Stimulated activated CD8-positive, alpha-beta memory T cell treated with anti-CD3 and anti-CD28 coated beads, Interleukin-12 subunit alpha, Interleukin-12 subunit beta, amount 100 ng/mL, for 24 hours (primary cell): ENCODE data around the gene BCAS3.

ENCODE experiments used
- DNase-seq: peaks from one replicate; pipeline ENCODE4 v3.0.0-alpha.2; 2020; ENCODE audit errors: extremely low read depth

Gene BCAS3

GRCh38 chr17:61155590-61156237, 478.1 kb downstream of the BCAS3 start:
- no peak for DNase-seq

DNA sequence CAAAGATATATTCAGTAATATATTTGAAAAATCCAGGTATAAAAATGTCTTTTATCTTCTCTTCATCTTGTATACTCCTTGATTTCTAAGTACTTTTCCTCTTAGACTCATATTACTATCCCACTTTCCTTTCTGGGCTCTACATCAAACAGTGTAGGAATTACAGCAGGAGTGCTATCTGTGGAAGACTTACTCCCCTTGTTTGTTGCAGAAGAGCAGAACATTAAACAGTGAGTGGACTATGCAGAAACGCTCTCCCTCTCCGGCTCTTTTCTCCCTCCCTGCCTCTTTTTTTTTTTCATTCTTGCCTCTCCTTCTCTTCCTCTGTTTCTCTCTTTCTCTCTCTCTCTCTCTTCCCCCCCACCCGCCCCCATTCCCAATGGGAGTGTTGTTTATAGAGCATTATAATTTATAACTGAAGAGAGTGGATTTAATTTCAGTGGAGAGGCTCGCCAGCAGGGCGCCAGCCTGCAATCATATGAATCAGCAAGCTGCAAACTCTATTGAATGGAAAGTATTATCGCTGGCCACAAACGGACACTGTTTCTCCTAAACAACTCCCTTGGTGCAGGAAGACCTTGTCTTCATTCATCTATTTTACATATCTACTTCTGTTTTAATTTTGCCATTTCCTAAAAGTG, 479.7 kb downstream of the BCAS3 start:
- DNase-seq, result no peak

- no peak for DNase-seq
These were observed 480.7 kb downstream of the BCAS3 start for GRCh38 chr17:61158376-61158775.

DNA sequence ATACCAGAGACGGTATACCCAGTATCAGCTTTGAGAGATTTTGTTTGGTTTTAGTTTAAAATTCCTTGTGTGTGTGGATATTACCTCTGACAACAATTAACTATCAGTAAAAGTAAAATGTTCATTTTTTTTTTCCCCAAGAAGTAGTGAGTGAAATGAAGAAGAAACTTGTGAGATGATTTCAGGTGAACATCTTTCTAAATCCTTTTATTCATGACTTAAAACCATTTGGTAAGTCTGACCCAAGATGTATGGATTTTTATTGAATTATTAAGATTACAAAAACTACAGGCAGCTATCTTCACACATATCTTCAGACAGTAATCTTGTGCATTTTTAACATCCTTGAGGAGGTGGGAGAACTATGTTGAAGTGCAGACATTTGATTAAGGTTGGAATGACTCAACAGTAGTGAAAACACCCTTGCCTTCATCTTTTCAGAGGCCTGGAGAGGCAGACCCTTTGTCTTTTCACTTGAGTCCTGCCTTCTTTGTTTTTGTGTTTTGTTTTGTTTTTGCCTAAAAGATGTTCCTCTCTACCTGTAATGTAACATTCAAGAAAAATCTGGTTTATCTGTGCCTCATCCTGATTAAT, 481.7 kb downstream of the BCAS3 start:
- no peak for DNase-seq

DNA sequence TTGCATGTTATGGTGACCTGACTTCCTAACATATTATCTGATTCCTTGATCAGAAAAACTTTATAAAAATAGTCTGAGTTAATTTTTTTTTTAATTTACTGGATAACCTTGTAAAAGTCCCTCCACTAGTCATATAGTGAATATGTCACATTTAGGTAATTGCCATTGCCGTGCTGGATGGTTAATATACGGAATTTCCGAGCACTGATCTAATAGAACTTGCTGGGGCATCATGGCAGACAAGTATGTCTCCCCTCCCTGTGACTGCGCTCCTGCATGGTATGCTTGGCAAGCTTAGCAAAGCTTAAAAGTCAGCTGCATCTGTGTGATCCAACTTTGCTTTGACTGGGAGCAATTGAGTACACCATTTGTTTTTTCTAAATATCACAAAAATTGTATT, 482.6 kb downstream of the BCAS3 start:
- no peak for DNase-seq

- DNase-seq, result no peak
These were observed 483.3 kb downstream of the BCAS3 start for GRCh38 chr17:61160789-61161445.

GRCh38 chr17:61161615-61162134, 484.0 kb downstream of the BCAS3 start:
- no peak for DNase-seq

- DNase-seq, result no peak
These were observed 486.9 kb downstream of the BCAS3 start for GRCh38 chr17:61164517-61164916.

GRCh38 chr17:61167075-61167474, 489.4 kb downstream of the BCAS3 start:
- DNase-seq, result no peak

DNA sequence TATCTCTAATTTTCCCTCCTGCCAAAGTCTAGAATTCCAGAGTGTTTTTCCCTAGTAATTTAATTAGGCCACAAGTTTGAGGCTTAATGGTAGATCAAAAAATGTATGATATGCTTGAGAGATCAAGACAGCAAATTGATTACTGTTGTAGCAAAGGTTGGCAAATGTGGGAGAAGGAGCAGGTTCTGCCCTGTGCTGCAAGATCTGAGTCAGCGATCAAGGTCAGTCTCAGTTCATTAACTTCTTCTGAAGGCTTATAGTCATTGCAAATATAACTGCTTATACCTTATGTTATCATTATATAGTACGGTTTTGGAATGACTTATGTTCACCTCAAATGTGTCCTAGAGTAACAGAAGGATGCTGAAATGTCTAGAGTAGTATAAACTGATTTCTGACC, 490.9 kb downstream of the BCAS3 start:
- DNase-seq, result no peak

GRCh38 chr17:61174310-61174709, 496.7 kb downstream of the BCAS3 start:
- DNase-seq, result no peak

- DNase-seq, result no peak
These were observed 497.9 kb downstream of the BCAS3 start for GRCh38 chr17:61175298-61176142.

DNA sequence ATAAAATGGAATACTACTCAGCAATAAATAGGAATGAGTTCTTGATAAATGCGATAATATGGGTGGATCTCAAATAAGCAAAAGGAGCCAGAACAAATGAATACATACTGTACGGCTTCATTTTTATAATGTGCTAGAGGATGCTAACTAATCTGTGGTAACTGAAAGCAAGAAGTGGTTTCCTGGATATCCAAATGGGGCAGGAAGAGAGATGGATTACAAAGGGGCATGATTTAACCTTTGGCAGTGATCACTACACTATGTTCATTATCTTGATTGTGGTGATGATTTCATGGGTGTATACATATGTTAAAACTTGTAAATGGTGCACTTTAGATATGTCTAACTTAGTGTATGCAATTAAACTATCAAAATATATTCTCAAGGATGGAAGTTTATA, 499.7 kb downstream of the BCAS3 start:
- DNase-seq, result no peak

GRCh38 chr17:61178284-61178683, 500.6 kb downstream of the BCAS3 start:
- DNase-seq, result no peak

GRCh38 chr17:61179380-61179806, 501.7 kb downstream of the BCAS3 start:
- DNase-seq, result no peak

GRCh38 chr17:61183793-61184192, 506.1 kb downstream of the BCAS3 start:
- no peak for DNase-seq

DNA sequence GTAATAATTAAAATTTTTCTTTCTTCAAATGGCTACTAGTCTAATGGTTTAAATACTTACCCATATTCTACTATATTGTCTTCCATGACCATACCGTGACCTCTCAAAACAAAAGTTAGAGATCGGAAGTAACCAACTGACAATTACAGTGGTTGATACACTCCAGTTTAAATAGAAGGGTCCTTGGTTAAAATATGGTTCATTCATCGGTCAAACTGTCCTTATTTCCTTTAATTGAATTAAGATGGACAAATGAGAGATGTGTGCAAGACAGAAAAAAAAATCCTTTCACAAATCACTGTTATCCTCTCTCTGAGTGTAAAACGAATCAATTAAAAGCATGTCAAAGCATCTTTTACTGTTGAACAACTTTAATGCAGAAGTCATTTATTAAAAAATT, 507.7 kb downstream of the BCAS3 start:
- DNase-seq, result no peak

GRCh38 chr17:61187038-61187437, 509.4 kb downstream of the BCAS3 start:
- no peak for DNase-seq

- DNase-seq, result no peak
These were observed 510.4 kb downstream of the BCAS3 start for GRCh38 chr17:61188081-61188480.

GRCh38 chr17:61189968-61190367, 512.3 kb downstream of the BCAS3 start:
- DNase-seq, result no peak

GRCh38 chr17:61196302-61196704, 518.7 kb downstream of the BCAS3 start:
- no peak for DNase-seq

DNA sequence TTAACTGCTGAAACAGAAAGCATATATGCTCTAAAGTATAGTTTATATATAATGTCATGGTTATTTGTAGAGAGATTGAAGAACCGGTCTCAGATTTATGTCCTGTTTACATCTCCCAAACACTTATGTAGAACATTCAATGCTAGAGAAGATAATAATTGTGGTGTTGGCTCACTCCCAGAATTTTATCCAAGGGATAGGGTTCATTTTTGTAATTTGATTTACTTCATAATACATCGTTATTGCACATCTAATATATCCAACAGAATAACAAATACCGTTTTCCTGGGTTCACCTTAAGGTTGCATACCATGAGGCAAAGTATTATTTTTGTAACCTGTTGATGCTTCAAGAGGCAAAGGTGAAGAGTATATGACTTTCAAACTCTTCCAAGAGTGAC, 519.1 kb downstream of the BCAS3 start:
- DNase-seq, result no peak
